Activated CD8-positive, alpha-beta memory T cell treated with anti-CD3 and anti-CD28 coated beads, Interleukin-2, amount 50 U/mL, for 1 hour (primary cell): Measurements from ENCODE around the gene CHSY1.
A peak's percentile ranks its signal among the peaks of the same experiment; 100 is the strongest.

Experiments used
- DNase-seq: peaks from one replicate; pipeline ENCODE4 v3.0.0-alpha.2; 2020; ENCODE audit errors: extremely low read depth

The CHSY1 gene

GRCh38 chr15:101171954-101172353 is 79.9 kb downstream of the CHSY1 start:
- DNase-seq: no peak

- no peak for DNase-seq
Measured at GRCh38 chr15:101170568-101171350, 81.1 kb downstream of the CHSY1 start.

GRCh38 chr15:101169495-101170071 is 82.3 kb downstream of the CHSY1 start:
- DNase-seq: no peak

- no peak for DNase-seq
Measured at GRCh38 chr15:101168898-101169494, 82.9 kb downstream of the CHSY1 start.

GRCh38 chr15:101168463-101168824 is 83.4 kb downstream of the CHSY1 start:
- no peak for DNase-seq

GRCh38 chr15:101167753-101168462 is 83.9 kb downstream of the CHSY1 start:
- DNase-seq: peak; percentile 17

- no peak for DNase-seq
Measured at GRCh38 chr15:101167411-101167752, 84.5 kb downstream of the CHSY1 start.

- no peak for DNase-seq
Measured at GRCh38 chr15:101165905-101166471, 85.9 kb downstream of the CHSY1 start.

GRCh38 chr15:101162701-101163483 is 89.0 kb downstream of the CHSY1 start:
- no peak for DNase-seq

- no peak for DNase-seq
Measured at GRCh38 chr15:101161656-101162055, 90.2 kb downstream of the CHSY1 start.

- no peak for DNase-seq
Measured at GRCh38 chr15:101159936-101160815, 91.7 kb downstream of the CHSY1 start.

- DNase-seq: no peak
Measured at GRCh38 chr15:101159096-101159935, 92.5 kb downstream of the CHSY1 start.

- DNase-seq: no peak
Measured at GRCh38 chr15:101158166-101159095, 93.4 kb downstream of the CHSY1 start.

- no peak for DNase-seq
Measured at GRCh38 chr15:101157721-101158120, 94.1 kb downstream of the CHSY1 start.

GRCh38 chr15:101156509-101157159 is 95.2 kb downstream of the CHSY1 start:
- no peak for DNase-seq

GRCh38 chr15:101156061-101156460 is 95.8 kb downstream of the CHSY1 start:
- no peak for DNase-seq

GRCh38 chr15:101153801-101154656 is 97.8 kb downstream of the CHSY1 start:
- no peak for DNase-seq
